A549 (cell line): ENCODE measurements around the gene MYLK4. TPM values are rescaled to one million over a fixed set of nuclear protein-coding genes. Genes with fewer than 3 reads are reported as not detected.

Experiments
- ATAC-seq, 2 experiments: fragments of 200-7000 bp in 1 of 2; fragments of >200 bp in 1 of 2; cut with Nextera tagmentation in 1 of 2; cut with Tn5 transposase in 1 of 2; 3 replicates each; pipeline versions ENCODE4 v1.8.0 to v1.9.1; 2018 to 2020; ENCODE audit warnings: mild to moderate bottlenecking in 1 of 2, moderate library complexity in 1 of 2
- CTCF ChIA-PET: fragments of 300-600 bp; sonication (Branson Sonifier 250); formaldehyde crosslinking; extraction: SDS; loops from one replicate; lab custom pipeline; 2021; ENCODE audit warnings: antibody characterized with exemption, inconsistent platforms; lab: Yijun Ruan, JAX
- POLR2A ChIA-PET: fragments of 350-600 bp; formaldehyde crosslinking; extraction: SDS; loops from one replicate; lab custom pipeline; 2021; ENCODE audit warnings: antibody characterized with exemption, inconsistent platforms; lab: Yijun Ruan, JAX
- DNase-seq, 2 experiments: peaks; one replicate each; pipeline versions ENCODE4 v3.0.0 to v3.0.0-alpha.2; 2011 to 2016; ENCODE audit warnings: low read depth in 1 of 2, low spot score in 1 of 2
- FAIRE-seq: peaks from 2 replicates; lab custom pipeline; 2011; peaks lifted over from hg19 to GRCh38; lab: Jason Lieb, UNC
- H3K27ac ChIP-seq, 2 experiments: fragments of >200 bp; sonication (Bioruptor Twin); formaldehyde crosslinking; 3 replicates each; pipeline ENCODE4 v1.5.1; 2016 to 2017
- H3K4me1 ChIP-seq: fragments of >200 bp; sonication (Bioruptor Twin); formaldehyde crosslinking; 3 replicates; pipeline ENCODE4 v1.6.1; 2016
- H3K4me2 ChIP-seq: fragments of >200 bp; sonication (Bioruptor Twin); formaldehyde crosslinking; 3 replicates; pipeline ENCODE4 v1.6.1; 2016
- H3K4me3 ChIP-seq: fragments of >200 bp; sonication (Bioruptor Twin); formaldehyde crosslinking; 3 replicates; pipeline ENCODE4 v1.5.1; 2016
- H3K9me3 ChIP-seq: fragments of >200 bp; sonication (Bioruptor Twin); formaldehyde crosslinking; 3 replicates; pipeline ENCODE4 v1.6.1; 2016
- ATOH8 ChIP-seq: fragments of 250-450 bp; sonication (Bioruptor Pico); IDR thresholded peaks from 2 replicates; pipeline ENCODE4 v1.5.0; 2020; ENCODE audit warnings: low read depth, mild to moderate bottlenecking, moderate library complexity
- BCL3 ChIP-seq: fragments of >200 bp; sonication (Bioruptor Twin); formaldehyde crosslinking; IDR thresholded peaks from 3 replicates; pipeline ENCODE4 v1.6.1; 2016
- CTCF ChIP-seq: fragments of >200 bp; sonication (Bioruptor Twin); formaldehyde crosslinking; IDR thresholded peaks from 3 replicates; pipeline ENCODE4 v1.5.1; 2016
- FOSL2 ChIP-seq, 2 experiments: fragments of 450-650 bp in 1 of 2; fragments of >200 bp in 1 of 2; sonication (Bioruptor Twin) in 1 of 2; formaldehyde crosslinking; IDR thresholded peaks; 2 replicates each; pipeline versions ENCODE4 v1.5.0 to v1.6.1; 2016 to 2020; ENCODE audit warnings: mild to moderate bottlenecking in 1 of 2, moderate library complexity in 1 of 2
- FOXS1 ChIP-seq: fragments of 250-450 bp; sonication (Bioruptor Pico); IDR thresholded peaks from 2 replicates; pipeline ENCODE4 v1.5.0; 2020; ENCODE audit warnings: mild to moderate bottlenecking, moderate library complexity
- HMGXB4 ChIP-seq: fragments of 250-450 bp; sonication (Bioruptor Pico); IDR thresholded peaks from 2 replicates; pipeline ENCODE4 v1.5.0; 2021; ENCODE audit warnings: mild to moderate bottlenecking, moderate library complexity, borderline replicate concordance
- HOXB13 ChIP-seq: fragments of 250-450 bp; sonication (Bioruptor Pico); IDR thresholded peaks from 2 replicates; pipeline ENCODE4 v1.5.0; 2020; ENCODE audit warnings: low read depth, mild to moderate bottlenecking, moderate library complexity
- KDM1A ChIP-seq: fragments of 200-600 bp; sonication (generic); IDR thresholded peaks from 2 replicates; pipeline ENCODE4 v1.6.1; 2016; ENCODE audit warnings: low read depth, mild to moderate bottlenecking
- KDM5A ChIP-seq: fragments of 200-600 bp; sonication (generic); IDR thresholded peaks from 2 replicates; pipeline ENCODE4 v1.6.1; 2016; ENCODE audit warnings: antibody characterized with exemption, mild to moderate bottlenecking
- MAFK ChIP-seq: fragments of 450-650 bp; IDR thresholded peaks from 2 replicates; pipeline ENCODE4 v1.6.1; 2014; ENCODE audit not compliant: partially characterized antibody
- MAX ChIP-seq: IDR thresholded peaks from 2 replicates; pipeline ENCODE4 v1.6.1; 2012
- POLR2A ChIP-seq: IDR thresholded peaks from 2 replicates; pipeline ENCODE4 v1.6.1; 2012; ENCODE audit warnings: mild to moderate bottlenecking, low read length
- RCOR1 ChIP-seq: fragments of 150-350 bp; IDR thresholded peaks from 2 replicates; pipeline ENCODE4 v1.6.1; 2014; ENCODE audit warnings: antibody characterized with exemption, low read length, low read depth
- REST ChIP-seq: fragments of 200-600 bp; sonication (generic); IDR thresholded peaks from 2 replicates; pipeline ENCODE4 v1.6.1; 2016; ENCODE audit warnings: antibody characterized with exemption, mild to moderate bottlenecking, moderate library complexity
- RFX5 ChIP-seq: fragments of 450-650 bp; IDR thresholded peaks from 2 replicates; pipeline ENCODE4 v1.7.1; 2014; ENCODE audit warnings: antibody characterized with exemption, mild to moderate bottlenecking, moderate library complexity
- SMC3 ChIP-seq: fragments of >200 bp; sonication (Bioruptor Twin); formaldehyde crosslinking; IDR thresholded peaks from 3 replicates; pipeline ENCODE4 v1.6.1; 2018; ENCODE audit warnings: inconsistent platforms
- SREBF2 ChIP-seq: fragments of 450-650 bp; IDR thresholded peaks from 2 replicates; pipeline ENCODE4 v1.6.1; 2014; ENCODE audit warnings: mild to moderate bottlenecking, moderate library complexity
- TFCP2L1 ChIP-seq: fragments of 250-450 bp; sonication (Bioruptor Pico); IDR thresholded peaks from 2 replicates; pipeline ENCODE4 v1.5.0; 2021; ENCODE audit warnings: mild to moderate bottlenecking
- ZC3H11A ChIP-seq: fragments of 450-650 bp; IDR thresholded peaks from 2 replicates; pipeline ENCODE4 v1.6.1; 2014; ENCODE audit warnings: antibody characterized with exemption, mild to moderate bottlenecking
- WGBS: methylation state at CpG from one replicate; pipeline ENCODE4 v1.1.6; 2017; ENCODE audit errors: missing lambda C conversion rate; 5-methylcytosine and 5-hydroxymethylcytosine counted together
- polyA plus RNA-seq, 4 experiments: library from polyadenylated mRNA; depleted of rRNA in 3 of 4; stranded (reverse); fragments of >200 nt; fragmentation: RNase III in 1 of 4; extraction: RNeasy Plus Mini Kit Qiagen cat#74134 plus additional on column Dnase treatment in 1 of 4; gene quantifications; 2 replicates in 3 of 4; 3 replicates in 1 of 4; pipeline ENCODE4 v1.2.3, GENCODE V29; 2011 to 2017

The MYLK4 gene
- polyA plus RNA-seq, 2 of the 4 experiments (the other 2 are of a cell fraction): 0.14 to 0.21 TPM

- Histone ChIP-seq H3K9me3 (no peaks in the 10 kb centered on the region), H3K27ac (peak overlapping the region in 1 of 2 experiments; percentile 53; a peak in 3 of 6 replicates), H3K4me1 (peaks cover 11% of the 10 kb centered on the region; the same call in 2 of the 3 replicates), H3K4me2 (peak overlapping the region; percentile 29), H3K4me3 (no peak overlapping the region)
- WGBS: 22% methylated on average over 7 of the region's 7 CpGs
- peak; percentile 90 to 93 for ATAC-seq
- POLR2A ChIA-PET: no interaction called here
- no peak for FAIRE-seq
- CTCF ChIA-PET: interaction anchor here (0.8 kb wide), 1 partner anchor 9 kb away, joined by 3 read pairs; no protein-coding TSS in a partner anchor
- no peak for TF ChIP-seq RCOR1
- no peak for TF ChIP-seq FOSL2 (IDR thresholded peaks at IDR 0.05)
- TF ChIP-seq FOSL2 (CRISPR knock-in tag; IDR thresholded peaks at IDR 0.05): peak; percentile 41; the same call in 1 of the 2 replicates
- TF ChIP-seq TFCP2L1 (CRISPR knock-in tag): no peak
- TF ChIP-seq SREBF2: no peak
- TF ChIP-seq MAFK: peak; percentile 20
- no peak for TF ChIP-seq FOXS1
- peak in 1 of 2 experiments; percentile 49 for DNase-seq
Observed at GRCh38 chr6:2714111-2714895, 36.4 kb downstream of the MYLK4 start.

GRCh38 chr6:2713473-2714110 lies 37.1 kb downstream of the MYLK4 start:
- H3K4me1 ChIP-seq: peaks cover 11% of the 10 kb centered on the region; the same call in 2 of the 3 replicates
- ATAC-seq: no peak
- H3K4me2 ChIP-seq: peak overlapping the region; percentile 29
- H3K27ac ChIP-seq: peak overlapping the region in 1 of 2 experiments; percentile 53; a peak in 2 of 6 replicates
- no peak for FAIRE-seq
- ChIA-PET CTCF (no interaction called here), POLR2A (no interaction called here)
- 92% methylated on average over 8 of the region's 8 CpGs for whole genome bisulfite sequencing
- H3K4me3 ChIP-seq: no peak overlapping the region
- DNase-seq: no peak
- no peak for TF ChIP-seq HOXB13 (CRISPR knock-in tag)
- TF ChIP-seq SMC3: no peak
- no peak for TF ChIP-seq HMGXB4 (CRISPR knock-in tag)
- TF ChIP-seq REST: no peak
- no peak for TF ChIP-seq KDM5A
- no peak for TF ChIP-seq RFX5
- no peak for TF ChIP-seq MAFK
- no peak for TF ChIP-seq MAX
- no peak for TF ChIP-seq CTCF
- no peak for TF ChIP-seq ATOH8 (CRISPR knock-in tag)
- TF ChIP-seq SREBF2: no peak
- no peak for TF ChIP-seq ZC3H11A
- no peak for TF ChIP-seq BCL3
- TF ChIP-seq KDM1A: no peak
- no peak for TF ChIP-seq POLR2A
- no peaks in the 10 kb centered on the region for H3K9me3 ChIP-seq
